ENCODE results near the gene MEGF9. TPM values are rescaled to one million over a fixed set of nuclear protein-coding genes. Genes with fewer than 3 reads are reported as not detected.

Gene MEGF9
- total RNA-seq, 1 experiment from 2014 or later, result 12.2 TPM

DNA sequence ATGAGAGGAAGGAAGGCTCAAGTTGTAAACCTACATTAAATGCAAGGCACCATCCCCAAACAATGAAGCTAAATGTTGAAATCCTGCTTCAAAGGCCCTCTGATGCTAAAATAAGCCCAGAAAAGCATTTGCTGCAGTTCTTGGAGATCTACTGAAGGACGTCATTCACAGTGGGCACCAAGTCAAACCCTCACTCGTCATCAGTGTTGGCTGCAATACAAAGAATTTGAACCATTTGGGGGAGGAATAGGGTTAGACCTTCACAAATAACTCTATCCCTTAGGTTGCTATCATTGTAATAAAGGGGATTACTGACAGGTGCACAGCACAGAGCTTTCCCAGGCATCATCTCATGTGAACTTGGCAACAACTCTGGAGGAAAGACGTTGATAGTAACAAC lies 9.3 kb upstream of the MEGF9 start:
- Histone ChIP-seq H3K27me3 (replicated peaks; ENCODE audit: insufficient read depth, low read depth, low read length, poor library complexity) (no peaks in the 10 kb centered on the region), H3K4me1 (ENCODE audit: insufficient read depth, low read length, poor library complexity, severe bottlenecking) (no peaks in the 10 kb centered on the region), H3K4me3 (ENCODE audit: low read depth, low read length, poor library complexity, severe bottlenecking) (no peak overlapping the region), H3K27ac (ENCODE audit: low read depth, low read length, poor library complexity, severe bottlenecking) (no peak overlapping the region), H3K36me3 (ENCODE audit: insufficient read depth, low read length, poor library complexity, severe bottlenecking) (no peaks in the 10 kb centered on the region), H3K9me3 (ENCODE audit: low read depth, low read length, poor library complexity, severe bottlenecking) (no peaks in the 10 kb centered on the region)
- DNase-seq (ENCODE audit: low spot score), result no peak
- ChIA-PET CTCF (no interaction called here), POLR2A (ENCODE audit: low non-redundant PET) (no interaction called here)
- TF ChIP-seq, protein P1, sequence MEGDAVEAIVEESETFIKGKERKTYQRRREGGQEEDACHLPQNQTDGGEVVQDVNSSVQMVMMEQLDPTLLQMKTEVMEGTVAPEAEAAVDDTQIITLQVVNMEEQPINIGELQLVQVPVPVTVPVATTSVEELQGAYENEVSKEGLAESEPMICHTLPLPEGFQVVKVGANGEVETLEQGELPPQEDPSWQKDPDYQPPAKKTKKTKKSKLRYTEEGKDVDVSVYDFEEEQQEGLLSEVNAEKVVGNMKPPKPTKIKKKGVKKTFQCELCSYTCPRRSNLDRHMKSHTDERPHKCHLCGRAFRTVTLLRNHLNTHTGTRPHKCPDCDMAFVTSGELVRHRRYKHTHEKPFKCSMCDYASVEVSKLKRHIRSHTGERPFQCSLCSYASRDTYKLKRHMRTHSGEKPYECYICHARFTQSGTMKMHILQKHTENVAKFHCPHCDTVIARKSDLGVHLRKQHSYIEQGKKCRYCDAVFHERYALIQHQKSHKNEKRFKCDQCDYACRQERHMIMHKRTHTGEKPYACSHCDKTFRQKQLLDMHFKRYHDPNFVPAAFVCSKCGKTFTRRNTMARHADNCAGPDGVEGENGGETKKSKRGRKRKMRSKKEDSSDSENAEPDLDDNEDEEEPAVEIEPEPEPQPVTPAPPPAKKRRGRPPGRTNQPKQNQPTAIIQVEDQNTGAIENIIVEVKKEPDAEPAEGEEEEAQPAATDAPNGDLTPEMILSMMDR (conservative IDR thresholded peaks at IDR 0.05; ENCODE audit: low read depth, low read length), result no peak
- no peak for TF ChIP-seq EZH2 (IDR thresholded peaks at IDR 0.05; ENCODE audit: borderline replicate concordance, low read depth, low read length, poor library complexity, severe bottlenecking)
- no TSS peak for BruUV-seq (replicated peaks)
- intact Hi-C loops (cut with micrococcal nuclease; ENCODE audit: unreplicated experiment), result no loop called here

DNA sequence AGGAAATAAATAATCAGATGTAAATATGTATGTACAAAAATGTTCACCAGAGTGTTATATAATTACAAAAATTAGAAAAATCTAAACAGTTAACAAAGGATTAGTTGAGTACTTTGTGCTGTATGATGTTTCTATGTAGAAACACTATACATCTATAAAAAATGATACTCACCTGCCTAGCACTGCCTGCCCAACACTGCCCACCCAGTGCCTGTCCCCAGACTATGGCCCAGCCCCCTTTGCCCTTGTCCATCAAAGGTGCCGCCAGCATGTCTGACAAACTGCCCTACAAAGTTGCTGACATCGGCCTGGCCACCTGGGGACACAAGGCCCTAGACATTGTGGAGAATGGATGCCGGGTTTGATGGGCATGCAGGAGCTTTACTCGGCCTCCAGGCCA lies 6.1 kb upstream of the MEGF9 start:
- Histone ChIP-seq H3K4me1 (ENCODE audit: insufficient read depth, low read length, poor library complexity, severe bottlenecking) (peaks cover 9% of the 10 kb centered on the region), H3K36me3 (ENCODE audit: insufficient read depth, low read length, poor library complexity, severe bottlenecking) (no peaks in the 10 kb centered on the region), H3K27me3 (replicated peaks; ENCODE audit: insufficient read depth, low read depth, low read length, poor library complexity) (no peaks in the 10 kb centered on the region), H3K4me3 (ENCODE audit: low read depth, low read length, poor library complexity, severe bottlenecking) (no peak overlapping the region), H3K27ac (ENCODE audit: low read depth, low read length, poor library complexity, severe bottlenecking) (no peak overlapping the region), H3K9me3 (ENCODE audit: low read depth, low read length, poor library complexity, severe bottlenecking) (no peaks in the 10 kb centered on the region)
- no peak for DNase-seq (ENCODE audit: low spot score)
- POLR2A ChIA-PET (ENCODE audit: low non-redundant PET), result no interaction called here
- intact Hi-C loops (cut with micrococcal nuclease; ENCODE audit: unreplicated experiment), result no loop called here
- BruUV-seq (replicated peaks), result no TSS peak
- CTCF ChIA-PET, result no interaction called here
- TF ChIP-seq EZH2 (IDR thresholded peaks at IDR 0.05; ENCODE audit: borderline replicate concordance, low read depth, low read length, poor library complexity, severe bottlenecking), result no peak

GRCh38 chr9:120718316-120718715 lies 4.0 kb upstream of the MEGF9 start:
- no peak for DNase-seq (ENCODE audit: low spot score)
- no peaks in the 10 kb centered on the region for H3K27me3 ChIP-seq (replicated peaks; ENCODE audit: insufficient read depth, low read depth, low read length, poor library complexity)
- intact Hi-C loops (cut with micrococcal nuclease; ENCODE audit: unreplicated experiment), result no loop called here

DNA sequence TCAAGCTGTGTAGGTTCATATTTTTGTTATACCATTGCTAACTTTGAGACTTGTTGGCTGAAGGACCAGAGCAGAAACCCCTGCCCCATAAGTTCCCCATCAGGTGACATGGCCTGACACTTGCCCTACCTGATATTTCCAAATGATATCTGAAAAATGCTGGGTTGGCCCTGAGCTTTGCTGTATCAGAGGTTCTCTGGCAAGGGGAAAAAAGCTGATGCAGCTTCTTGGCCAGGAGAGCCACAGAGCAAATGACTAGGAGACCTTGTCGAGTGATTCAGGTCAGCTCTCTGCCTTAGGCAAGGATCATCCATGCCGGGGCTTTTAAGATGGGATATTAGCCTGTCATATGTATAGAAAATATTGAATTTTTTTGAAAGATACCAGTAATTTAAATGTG lies 2.9 kb upstream of the MEGF9 start:
- ChIA-PET POLR2A (ENCODE audit: low non-redundant PET) (no interaction called here), CTCF (no interaction called here)
- Histone ChIP-seq H3K4me1 (ENCODE audit: insufficient read depth, low read length, poor library complexity, severe bottlenecking) (peaks cover 24% of the 10 kb centered on the region), H3K27ac (ENCODE audit: low read depth, low read length, poor library complexity, severe bottlenecking) (no peak overlapping the region), H3K36me3 (ENCODE audit: insufficient read depth, low read length, poor library complexity, severe bottlenecking) (no peaks in the 10 kb centered on the region), H3K9me3 (ENCODE audit: low read depth, low read length, poor library complexity, severe bottlenecking) (no peaks in the 10 kb centered on the region), H3K4me3 (ENCODE audit: low read depth, low read length, poor library complexity, severe bottlenecking) (no peak overlapping the region), H3K27me3 (replicated peaks; ENCODE audit: insufficient read depth, low read depth, low read length, poor library complexity) (no peaks in the 10 kb centered on the region)
- intact Hi-C loops (cut with micrococcal nuclease; ENCODE audit: unreplicated experiment), result no loop called here
- BruUV-seq (replicated peaks), result no TSS peak
- DNase-seq (ENCODE audit: low spot score), result no peak
- TF ChIP-seq, protein P1 (conservative IDR thresholded peaks at IDR 0.05; ENCODE audit: low read depth, low read length), result no peak
- TF ChIP-seq EZH2 (IDR thresholded peaks at IDR 0.05; ENCODE audit: borderline replicate concordance, low read depth, low read length, poor library complexity, severe bottlenecking), result no peak

More at GRCh38 chr9:120718316-120718715, 4.0 kb upstream of the MEGF9 start:
- no peak for TF ChIP-seq EZH2 (IDR thresholded peaks at IDR 0.05; ENCODE audit: borderline replicate concordance, low read depth, low read length, poor library complexity, severe bottlenecking)
- TF ChIP-seq, protein P1 (conservative IDR thresholded peaks at IDR 0.05; ENCODE audit: low read depth, low read length), result no peak
- Histone ChIP-seq H3K4me1 (ENCODE audit: insufficient read depth, low read length, poor library complexity, severe bottlenecking) (peaks cover 14% of the 10 kb centered on the region), H3K27ac (ENCODE audit: low read depth, low read length, poor library complexity, severe bottlenecking) (no peak overlapping the region), H3K9me3 (ENCODE audit: low read depth, low read length, poor library complexity, severe bottlenecking) (no peaks in the 10 kb centered on the region), H3K36me3 (ENCODE audit: insufficient read depth, low read length, poor library complexity, severe bottlenecking) (no peaks in the 10 kb centered on the region), H3K4me3 (ENCODE audit: low read depth, low read length, poor library complexity, severe bottlenecking) (no peak overlapping the region)
- BruUV-seq (replicated peaks), result no TSS peak
- ChIA-PET POLR2A (ENCODE audit: low non-redundant PET) (interaction anchor here (0.6 kb wide), 1 partner anchor 716 kb away, joined by 6 read pairs; no protein-coding TSS in a partner anchor), CTCF (no interaction called here)
